Neural cell (in vitro differentiated cells): Measurements from ENCODE around the gene BTRC.

ENCODE experiments used
- CTCF ChIP-seq: fragments of 450-650 bp; IDR thresholded peaks from 2 replicates; pipeline ENCODE4 v1.5.1; 2014; ENCODE audit warnings: antibody characterized with exemption, mild to moderate bottlenecking, moderate library complexity; ENCODE audit not compliant: poor library complexity, severe bottlenecking
- EP300 ChIP-seq: fragments of 450-650 bp; conservative IDR thresholded peaks from 2 replicates; pipeline ENCODE4 v1.6.1; 2014; ENCODE audit warnings: antibody characterized with exemption, mild to moderate bottlenecking, moderate library complexity; ENCODE audit not compliant: poor library complexity, severe bottlenecking
- EZH2 ChIP-seq: fragments of 200-600, 300-800 bp; shearing (Covaris generic), sonication (generic); IDR thresholded peaks from 2 replicates; pipeline ENCODE4 v1.6.1; 2014; ENCODE audit warnings: antibody characterized with exemption, low read length, borderline replicate concordance, mild to moderate bottlenecking; ENCODE audit not compliant: insufficient read depth, poor library complexity, severe bottlenecking
- POLR2AphosphoS5 ChIP-seq: IDR thresholded peaks from 2 replicates; pipeline ENCODE4 v1.6.1; 2012
- RAD21 ChIP-seq: fragments of 450-650 bp; conservative IDR thresholded peaks from 2 replicates; pipeline ENCODE4 v1.6.1; 2014; ENCODE audit warnings: antibody characterized with exemption, mild to moderate bottlenecking, moderate library complexity
- SMC3 ChIP-seq: fragments of 450-650 bp; conservative IDR thresholded peaks from 2 replicates; pipeline ENCODE4 v1.6.1; 2014; ENCODE audit warnings: antibody characterized with exemption, mild to moderate bottlenecking, moderate library complexity; ENCODE audit not compliant: poor library complexity

GRCh38 chr10:101493782-101494281 is 139.9 kb downstream of the BTRC start:
- TF ChIP-seq CTCF: no peak
- no peak for TF ChIP-seq EZH2
- TF ChIP-seq SMC3: no peak
- no peak for TF ChIP-seq POLR2AphosphoS5
- no peak for TF ChIP-seq EP300
- TF ChIP-seq RAD21: no peak
